NCI-H2196 (cell line): ENCODE measurements around the gene DCTN2.
"Not testable (repeated sequence)": the region's sequence is repeated elsewhere in the genome, so short reads cannot be mapped to it uniquely, and the experiment has no call there.

Source experiments
- DNase-seq: peaks from one replicate; lab custom pipeline; 2025; ENCODE audit not compliant: unreplicated experiment; lab: John Stamatoyannopoulos, UW

The DCTN2 gene

DNA sequence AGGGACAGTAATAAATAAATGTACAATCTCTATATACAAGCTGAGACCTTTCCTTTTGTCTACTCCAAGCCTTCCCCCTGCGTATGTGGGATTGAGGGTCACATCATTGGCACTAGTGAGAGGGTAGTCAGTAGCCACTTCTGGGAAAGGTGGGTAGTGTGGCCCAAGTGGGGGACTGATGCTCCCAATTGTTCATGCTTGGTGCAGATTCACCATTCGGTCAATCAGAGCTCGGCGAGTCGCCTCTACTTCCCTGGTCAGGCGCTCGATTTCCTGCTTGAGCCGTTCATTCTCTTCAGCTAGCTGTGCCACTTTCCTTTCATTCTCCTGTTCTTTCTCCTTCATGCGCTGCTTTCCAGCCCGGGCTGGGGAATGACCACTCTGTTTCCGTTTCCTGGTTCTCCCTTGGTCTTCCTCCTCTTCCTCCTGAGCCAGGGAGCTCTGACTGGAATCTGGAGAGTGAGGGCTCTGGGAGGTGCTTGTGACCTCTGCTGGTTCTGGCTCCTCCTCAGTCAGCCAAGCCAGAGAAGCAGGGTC is 30.3 kb downstream of the DCTN2 start:
- no peak for DNase-seq

DNA sequence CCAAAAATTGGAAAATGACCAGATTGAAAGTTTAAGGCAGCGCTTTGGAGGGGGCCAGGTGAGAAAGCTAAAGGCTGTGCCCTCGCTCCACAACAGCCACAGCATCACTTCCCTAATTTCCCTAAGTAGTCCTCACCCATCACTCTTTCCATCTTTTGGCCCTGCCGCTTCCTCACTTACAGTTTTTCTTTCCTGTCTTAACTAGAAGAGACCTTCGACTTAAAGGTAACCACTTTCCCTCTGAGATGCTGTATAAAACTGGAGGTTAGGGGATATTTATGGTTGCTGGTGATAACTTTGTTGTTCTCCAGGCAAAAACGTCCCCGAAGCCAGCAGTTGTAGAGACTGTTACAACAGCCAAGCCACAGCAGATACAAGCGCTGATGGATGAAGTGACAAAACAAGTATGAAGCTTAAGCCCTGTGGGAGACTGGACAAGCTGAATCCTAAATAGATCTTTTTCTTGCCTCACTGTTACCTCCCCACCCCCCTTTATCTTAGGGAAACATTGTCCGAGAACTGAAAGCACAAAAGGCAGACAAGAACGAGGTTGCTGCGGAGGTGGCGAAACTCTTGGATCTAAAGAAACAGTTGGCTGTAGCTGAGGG is 31.0 kb downstream of the DCTN2 start:
- no peak for DNase-seq

DNA sequence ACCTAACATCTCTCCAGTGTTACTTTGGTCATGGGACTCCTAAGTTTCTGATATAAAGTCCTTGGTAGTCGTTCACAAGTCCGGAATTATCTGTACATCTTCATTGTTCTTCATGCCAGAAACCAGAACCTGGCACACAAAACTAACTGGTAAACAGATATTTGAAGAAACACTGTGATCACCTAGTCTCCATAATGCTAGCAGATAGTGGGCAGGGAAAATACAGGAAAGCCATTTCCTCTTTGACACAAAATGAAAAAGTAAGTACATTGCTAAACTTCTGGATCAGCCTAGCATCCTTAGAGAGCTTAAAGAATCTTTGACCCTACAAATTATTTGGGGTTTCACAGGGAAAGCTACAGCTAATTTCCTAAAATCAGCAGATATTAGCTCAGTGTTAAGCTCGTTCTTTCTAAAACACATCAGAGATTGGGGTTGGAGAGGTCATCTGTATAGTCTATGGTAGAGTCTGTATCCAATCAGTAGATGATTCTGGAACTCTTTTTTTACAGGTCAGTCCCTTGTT is 31.5 kb downstream of the DCTN2 start:
- no peak for DNase-seq

DNA sequence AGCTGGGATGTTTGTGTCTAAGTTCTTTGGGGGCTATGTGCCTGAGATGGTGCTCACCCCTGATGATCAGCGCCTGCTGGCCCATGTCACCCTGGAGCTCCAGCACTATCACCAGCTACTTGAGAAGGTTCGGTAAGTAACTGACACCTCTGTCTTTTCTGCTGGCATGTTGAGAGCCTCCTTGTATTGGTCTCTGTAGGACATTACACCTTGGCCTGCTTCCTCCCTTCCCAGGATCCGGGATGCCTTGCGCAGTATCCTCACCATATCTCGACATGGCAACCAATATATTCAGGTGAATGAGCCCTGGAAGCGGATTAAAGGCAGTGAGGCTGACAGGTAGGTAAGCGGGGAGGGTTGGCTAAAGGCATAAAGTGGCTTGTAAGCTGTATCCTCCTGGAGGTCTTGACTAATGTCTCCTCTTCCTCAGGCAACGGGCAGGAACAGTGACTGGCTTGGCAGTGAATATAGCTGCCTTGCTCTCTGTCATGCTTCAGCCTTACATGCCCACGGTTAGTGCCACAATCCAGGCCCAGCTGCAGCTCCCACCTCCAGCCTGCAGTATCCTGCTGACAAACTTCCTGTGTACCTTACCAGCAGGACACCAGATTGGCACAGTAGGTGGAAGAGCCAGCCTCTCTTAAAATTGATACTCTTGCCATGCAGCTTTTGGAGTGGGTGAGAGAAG is 32.1 kb downstream of the DCTN2 start:
- DNase-seq = peak; percentile 58

DNA sequence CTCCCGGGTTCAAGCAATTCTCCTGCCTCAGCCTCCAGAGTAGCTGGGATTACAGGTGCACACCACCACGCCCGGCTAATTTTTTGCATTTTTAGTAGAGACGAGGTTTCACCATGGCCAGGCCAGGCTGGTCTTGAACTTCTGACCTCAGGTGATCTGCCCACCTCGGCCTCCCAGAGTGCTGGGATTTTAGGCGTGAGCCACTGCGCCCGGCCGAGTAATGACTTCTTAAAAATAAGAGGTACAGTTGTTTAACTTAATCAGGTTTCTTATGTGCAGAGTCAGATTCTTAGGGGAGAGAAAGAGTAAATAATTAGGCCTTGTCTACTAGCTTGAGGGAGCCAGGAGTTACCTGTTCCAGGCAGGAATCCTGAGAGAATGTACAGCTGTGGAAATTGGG is 32.7 kb downstream of the DCTN2 start:
- not testable (repeated sequence) for DNase-seq

DNA sequence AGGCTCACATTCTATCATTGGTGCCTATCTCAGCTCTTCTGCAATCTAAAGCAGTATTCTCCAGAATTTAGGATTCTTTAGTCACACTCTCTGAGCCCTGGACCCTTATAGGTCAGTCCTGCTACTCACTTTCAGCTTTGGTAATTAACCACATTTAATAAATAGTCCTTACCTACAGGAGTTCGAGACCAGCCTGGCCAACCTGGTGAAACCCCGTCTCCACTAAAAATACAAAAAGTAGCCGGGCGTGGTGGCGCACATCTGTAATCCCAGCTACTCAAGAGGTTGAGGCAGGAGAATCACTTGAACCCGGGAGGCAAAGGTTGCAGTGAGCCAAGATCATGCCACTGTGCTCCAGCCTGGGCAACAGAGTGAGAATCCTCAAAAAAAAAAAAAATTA is 33.3 kb downstream of the DCTN2 start:
- DNase-seq = not testable (repeated sequence)

DNA sequence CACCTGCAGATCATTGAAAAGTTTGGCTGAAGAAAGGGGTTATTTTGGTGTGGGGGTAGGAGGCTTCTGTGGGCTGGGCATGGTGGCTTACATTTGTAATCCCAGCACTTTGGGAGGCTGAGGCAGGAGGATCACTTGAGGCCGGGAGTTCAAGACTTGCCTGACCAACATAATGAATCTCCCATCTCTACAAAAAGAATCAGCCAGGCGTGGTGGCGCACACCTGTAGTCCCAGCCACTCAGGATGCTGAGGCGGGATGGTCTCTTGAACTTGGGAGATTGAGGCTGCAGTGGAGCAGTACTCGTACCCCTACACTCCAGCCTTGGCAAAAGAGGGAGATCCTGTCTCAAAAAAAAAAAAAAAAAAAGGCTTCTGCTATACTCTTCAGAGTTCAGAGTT is 33.7 kb downstream of the DCTN2 start:
- DNase-seq = no peak

DNA sequence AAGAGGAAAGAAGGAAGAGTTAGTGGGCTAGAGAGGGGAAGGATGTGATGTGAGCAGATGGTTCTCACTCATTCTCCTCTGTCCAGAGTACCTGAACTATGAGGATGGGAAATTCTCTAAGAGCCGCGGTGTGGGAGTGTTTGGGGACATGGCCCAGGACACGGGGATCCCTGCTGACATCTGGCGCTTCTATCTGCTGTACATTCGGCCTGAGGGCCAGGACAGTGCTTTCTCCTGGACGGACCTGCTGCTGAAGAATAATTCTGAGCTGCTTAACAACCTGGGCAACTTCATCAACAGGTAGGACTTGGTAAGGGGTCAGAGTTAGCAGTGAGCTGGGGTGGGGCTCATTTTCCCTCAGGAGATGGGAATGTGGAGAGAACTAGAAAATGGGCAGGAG is 34.3 kb downstream of the DCTN2 start:
- no peak for DNase-seq

DNA sequence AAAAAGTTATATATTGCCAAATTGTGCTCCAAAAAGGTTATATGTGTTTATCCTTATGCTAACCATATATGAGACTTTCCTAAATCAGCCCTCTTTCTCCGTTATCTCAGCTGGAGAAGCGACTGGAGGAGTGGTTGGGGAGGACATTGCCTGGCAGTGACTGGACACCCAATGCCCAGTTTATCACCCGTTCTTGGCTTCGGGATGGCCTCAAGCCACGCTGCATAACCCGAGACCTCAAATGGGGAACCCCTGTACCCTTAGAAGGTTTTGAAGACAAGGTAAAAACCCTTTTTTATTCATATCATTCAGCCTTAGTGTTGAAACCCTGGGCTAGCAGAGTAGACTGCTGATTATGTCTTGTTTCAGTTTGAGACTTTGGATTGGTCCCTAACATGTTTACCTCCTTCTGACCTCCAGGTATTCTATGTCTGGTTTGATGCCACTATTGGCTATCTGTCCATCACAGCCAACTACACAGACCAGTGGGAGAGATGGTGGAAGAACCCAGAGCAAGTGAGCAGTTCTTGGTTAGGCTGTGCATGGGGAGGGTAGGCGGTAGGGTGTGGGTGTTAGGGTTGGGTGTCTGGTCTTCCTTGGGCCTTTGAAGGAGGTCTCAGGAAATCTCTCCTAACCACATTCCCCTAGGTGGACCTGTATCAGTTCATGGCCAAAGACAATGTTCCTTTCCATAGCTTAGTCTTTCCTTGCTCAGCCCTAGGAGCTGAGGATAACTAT is 35.2 kb downstream of the DCTN2 start:
- DNase-seq = no peak

DNA sequence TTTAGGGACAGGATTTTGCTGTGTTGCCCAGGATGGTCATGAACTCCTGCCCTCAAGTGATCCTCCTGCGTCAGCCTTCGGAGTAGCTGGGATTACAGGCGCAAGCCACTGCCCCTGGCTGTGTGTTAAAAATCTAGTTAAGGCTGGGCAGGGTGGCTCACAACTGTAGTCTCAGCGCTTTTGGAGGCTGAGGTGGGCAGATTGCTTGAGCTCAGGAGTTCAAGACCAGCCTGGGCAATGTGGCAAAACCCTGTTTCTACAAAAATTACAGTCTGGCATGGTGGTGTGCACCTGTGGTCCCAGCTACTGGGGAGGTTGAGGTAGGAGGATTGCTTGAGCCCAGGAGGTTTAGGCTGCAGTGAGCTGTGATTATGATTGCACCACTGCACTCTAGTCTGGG is 35.8 kb downstream of the DCTN2 start:
- DNase-seq = no peak

DNA sequence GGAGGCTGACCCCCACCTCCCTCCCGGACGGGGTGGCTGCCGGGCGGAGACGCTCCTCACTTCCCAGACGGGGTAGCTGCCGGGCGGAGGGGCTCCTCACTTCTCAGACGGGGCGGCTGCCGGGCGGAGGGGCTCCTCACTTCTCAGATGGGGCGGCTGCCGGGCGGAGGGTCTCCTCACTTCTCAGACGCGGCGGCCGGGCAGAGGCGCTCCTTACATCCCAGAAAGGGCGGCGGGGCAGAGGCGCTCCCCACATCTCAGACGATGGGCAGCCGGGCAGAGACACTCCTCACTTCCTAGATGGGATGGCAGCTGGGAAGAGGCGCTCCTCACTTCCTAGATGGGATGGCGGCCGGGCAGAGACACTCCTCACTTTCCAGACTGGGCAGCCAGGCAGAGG is 39.2 kb downstream of the DCTN2 start:
- DNase-seq = not testable (repeated sequence)

DNA sequence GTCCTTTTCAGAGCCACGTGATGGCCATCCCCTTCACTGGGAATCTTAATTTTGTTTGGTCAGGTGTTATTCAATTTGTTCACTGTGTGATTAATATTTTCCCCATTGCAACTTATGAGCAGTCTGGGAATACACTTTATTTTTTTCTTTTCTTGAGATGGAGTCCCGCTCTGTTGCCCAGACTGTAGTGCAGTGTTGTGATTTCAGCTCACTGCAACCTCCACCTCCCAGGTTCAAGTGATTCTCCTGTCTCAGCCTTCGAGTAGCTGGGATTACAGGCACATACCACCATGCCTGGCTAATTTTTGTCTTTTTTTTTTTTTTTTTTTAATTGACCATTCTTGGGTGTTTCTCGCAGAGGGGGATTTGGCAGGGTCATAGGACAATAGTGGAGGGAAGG is 40.5 kb downstream of the DCTN2 start:
- not testable (repeated sequence) for DNase-seq

DNA sequence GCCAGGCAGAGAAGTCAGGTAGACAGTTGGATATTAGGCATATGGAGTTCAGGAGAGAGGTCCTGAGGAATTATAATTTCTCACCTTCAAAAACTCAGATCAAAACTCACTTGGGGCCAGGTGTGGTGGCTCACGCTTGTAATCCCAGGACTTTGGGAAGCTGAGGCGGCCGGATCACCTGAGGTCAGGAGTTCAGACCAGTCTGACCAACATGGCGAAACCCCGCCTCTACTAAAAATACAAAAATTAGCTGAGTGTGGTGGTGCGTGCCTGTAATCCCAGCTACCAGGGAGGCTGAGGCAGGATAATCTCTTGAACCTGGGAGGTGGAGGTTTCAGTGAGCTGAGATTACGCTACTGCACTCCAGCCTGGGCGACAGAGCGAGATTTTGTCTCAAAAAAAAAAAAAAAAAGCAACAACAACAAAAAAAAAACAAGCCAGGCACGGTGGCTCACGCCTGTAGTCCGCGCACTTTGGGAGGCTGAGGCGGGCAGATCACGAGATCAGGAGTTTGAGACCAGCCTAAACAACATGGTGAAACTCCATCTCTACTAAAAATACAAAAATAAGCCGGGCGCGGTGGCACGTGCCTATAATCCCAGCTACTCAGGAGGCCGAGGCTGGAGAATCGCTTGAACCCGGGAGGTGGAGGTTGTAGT is 44.6 kb downstream of the DCTN2 start:
- not testable (repeated sequence) for DNase-seq

DNA sequence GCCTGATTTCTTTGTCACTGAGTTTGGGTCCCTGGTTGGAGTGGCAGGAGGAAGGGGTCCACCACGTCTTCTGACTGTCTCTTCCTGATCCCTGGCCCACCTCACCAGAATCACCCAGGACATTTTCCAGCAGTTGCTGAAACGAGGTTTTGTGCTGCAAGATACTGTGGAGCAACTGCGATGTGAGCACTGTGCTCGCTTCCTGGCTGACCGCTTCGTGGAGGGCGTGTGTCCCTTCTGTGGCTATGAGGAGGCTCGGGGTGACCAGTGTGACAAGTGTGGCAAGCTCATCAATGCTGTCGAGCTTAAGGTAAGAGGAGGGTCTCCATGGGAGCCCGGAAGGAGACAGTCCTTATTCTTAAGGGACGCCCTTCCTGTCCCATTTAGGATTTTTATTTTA is 46.8 kb downstream of the DCTN2 start:
- no peak for DNase-seq

DNA sequence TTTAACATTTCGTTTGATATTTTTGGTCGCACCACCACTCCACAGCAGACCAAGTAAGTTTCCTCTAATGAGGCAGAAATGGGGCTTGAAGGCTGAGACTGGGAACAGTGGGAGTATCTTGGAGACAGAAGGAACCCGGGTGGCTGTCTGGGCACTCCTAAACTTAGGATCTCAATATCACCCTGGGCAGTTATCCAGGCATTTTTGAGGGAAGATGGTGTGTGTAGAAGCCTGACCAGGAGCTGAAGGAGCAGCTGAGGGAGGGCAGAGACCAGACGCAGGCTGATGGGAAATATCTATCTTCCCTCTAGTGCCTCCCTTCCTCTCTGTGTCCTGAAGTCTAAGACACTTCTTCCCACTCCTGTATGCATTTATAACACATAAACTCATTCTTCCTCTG is 48.4 kb downstream of the DCTN2 start:
- DNase-seq = no peak

DNA sequence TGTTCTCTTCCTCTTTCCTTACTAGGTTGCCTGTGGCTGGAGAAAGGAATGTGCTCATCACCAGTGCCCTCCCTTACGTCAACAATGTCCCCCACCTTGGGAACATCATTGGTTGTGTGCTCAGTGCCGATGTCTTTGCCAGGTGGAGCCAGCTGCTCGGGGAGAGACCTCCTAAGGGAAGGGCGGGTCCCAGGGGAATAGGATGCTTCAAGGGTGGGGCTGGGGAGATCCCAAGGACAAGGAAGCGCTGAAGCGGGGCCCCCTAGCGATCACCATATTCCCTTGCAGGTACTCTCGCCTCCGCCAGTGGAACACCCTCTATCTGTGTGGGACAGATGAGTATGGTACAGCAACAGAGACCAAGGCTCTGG is 48.9 kb downstream of the DCTN2 start:
- no peak for DNase-seq

DNA sequence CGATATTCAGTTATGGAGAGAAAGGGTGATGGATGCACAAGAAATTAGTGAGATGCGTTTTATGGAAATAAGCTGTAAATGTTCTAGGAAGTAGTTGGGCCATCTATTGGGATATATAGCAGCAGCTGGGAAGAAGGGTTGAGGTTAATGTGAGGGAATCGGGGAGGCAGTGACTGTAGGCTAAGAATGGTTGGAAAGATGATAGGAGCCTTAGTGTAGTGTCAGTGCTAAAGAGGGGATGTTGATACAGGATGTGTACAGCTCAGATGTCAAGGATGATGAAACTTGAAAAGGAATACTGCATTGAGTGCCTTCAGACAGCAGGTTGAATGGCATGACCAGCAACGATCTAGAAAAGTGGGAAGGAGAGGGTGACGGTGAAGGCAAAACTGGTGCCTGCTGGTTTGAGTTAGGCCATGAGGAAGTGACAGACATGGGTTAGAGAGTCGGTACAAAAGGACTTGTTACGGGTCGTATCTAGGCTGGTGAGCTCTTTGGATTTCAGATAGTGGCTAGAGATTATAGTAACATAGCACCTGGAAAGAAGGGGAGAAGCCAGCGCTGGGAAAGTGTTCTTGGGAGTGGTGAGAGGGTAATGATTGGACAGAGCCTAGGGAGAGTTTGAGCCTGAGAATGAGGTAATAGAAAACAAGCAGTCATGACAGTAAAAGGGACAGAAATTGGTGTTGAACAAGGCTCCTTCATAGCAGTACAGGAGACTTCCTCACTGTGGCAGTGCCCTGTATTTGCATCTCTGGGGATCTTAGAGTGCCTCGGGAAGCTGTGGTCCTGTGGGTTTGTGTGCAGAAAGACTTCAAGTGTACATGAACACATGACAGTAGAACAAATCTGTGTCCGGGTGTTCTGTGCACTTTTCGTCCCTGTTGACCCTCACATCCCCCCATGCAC is 49.5 kb downstream of the DCTN2 start:
- no peak for DNase-seq

DNA sequence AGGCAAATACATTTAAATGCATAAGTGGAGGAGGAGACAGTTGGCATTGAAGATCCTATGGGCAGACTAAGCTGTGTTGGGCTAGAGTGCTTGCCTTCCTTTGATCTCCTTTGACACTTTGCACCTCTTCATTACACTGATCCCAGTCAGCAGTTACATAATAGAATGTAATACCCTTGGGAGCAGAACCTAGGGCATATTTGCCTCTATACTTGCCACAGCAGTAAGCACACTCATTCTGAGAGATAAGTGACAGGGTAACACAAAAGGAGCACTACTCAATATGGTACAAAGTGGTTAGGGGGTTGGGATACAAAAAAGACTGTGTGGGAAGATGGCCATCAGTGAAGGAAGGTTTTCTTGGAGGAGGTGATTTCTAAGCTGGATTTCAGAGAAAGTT is 50.2 kb downstream of the DCTN2 start:
- no peak for DNase-seq

DNA sequence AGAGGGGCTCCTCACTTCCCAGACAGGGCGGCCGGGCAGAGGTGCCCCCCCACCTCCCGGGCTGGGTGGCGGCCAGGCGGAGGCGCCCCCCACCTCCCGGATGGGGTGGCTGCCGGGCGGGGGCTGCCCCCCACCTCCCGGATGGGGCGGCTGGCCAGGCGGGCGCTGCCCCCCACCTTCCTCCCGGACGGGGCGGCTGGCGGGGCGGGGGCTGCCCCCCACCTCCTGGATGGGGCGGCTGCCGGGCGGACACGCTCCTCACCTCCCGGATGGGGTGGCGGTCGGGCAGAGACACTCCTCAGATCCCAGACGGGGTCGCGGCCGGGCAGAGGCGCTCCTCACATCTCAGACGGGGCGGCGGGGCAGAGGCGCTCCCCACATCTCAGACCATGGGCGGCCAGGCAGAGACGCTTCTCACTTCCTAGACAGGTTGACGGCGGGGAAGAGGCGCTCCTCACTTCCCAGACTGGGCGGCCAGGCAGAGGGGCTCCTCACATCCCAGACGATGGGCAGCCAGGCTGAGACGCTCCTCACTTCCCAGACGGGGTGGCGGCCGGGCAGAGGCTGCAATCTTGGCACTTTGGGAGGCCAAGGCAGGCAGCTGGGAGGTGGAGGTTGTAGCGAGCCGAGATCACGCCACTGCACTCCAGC is 51.8 kb downstream of the DCTN2 start:
- not testable (repeated sequence) for DNase-seq
